ENCODE measurements around the gene HOXC9. TPM values are rescaled to one million over a fixed set of nuclear protein-coding genes. Genes with fewer than 3 reads are reported as not detected.

HOXC9 gene
- total RNA-seq, 4 donors from 2014 or later = 4.4 to 10.5 (median 7.9) TPM

GRCh38 chr12:53964315-53964713 lies 35.6 kb upstream of the HOXC9 start:
- 42 to 63% methylated on average over 2 of the region's 2 CpGs for WGBS, 2 donors
- Histone ChIP-seq H3K4me1 (peaks cover 0 to 39% (median 3%) of the 10 kb centered on the region in 4 donors), H3K27me3 (peaks cover 0 to 100% of the 10 kb centered on the region in 2 donors), H3K9me3 (no peaks in the 10 kb centered on the region), H3K36me3 (no peaks in the 10 kb centered on the region), H3K4me3 (no peak overlapping the region), H3K27ac (peak overlapping the region in 1 of 4 donors; percentile 68)
- TF ChIP-seq, protein P1, sequence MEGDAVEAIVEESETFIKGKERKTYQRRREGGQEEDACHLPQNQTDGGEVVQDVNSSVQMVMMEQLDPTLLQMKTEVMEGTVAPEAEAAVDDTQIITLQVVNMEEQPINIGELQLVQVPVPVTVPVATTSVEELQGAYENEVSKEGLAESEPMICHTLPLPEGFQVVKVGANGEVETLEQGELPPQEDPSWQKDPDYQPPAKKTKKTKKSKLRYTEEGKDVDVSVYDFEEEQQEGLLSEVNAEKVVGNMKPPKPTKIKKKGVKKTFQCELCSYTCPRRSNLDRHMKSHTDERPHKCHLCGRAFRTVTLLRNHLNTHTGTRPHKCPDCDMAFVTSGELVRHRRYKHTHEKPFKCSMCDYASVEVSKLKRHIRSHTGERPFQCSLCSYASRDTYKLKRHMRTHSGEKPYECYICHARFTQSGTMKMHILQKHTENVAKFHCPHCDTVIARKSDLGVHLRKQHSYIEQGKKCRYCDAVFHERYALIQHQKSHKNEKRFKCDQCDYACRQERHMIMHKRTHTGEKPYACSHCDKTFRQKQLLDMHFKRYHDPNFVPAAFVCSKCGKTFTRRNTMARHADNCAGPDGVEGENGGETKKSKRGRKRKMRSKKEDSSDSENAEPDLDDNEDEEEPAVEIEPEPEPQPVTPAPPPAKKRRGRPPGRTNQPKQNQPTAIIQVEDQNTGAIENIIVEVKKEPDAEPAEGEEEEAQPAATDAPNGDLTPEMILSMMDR (IDR thresholded peaks at IDR 0.05) = no peak
- no peak for TF ChIP-seq EP300 (IDR thresholded peaks at IDR 0.05)
- TF ChIP-seq POLR2A (IDR thresholded peaks at IDR 0.05) = no peak
- DNase-seq (ENCODE audit: low spot score in 2 of 2) = no peak

DNA sequence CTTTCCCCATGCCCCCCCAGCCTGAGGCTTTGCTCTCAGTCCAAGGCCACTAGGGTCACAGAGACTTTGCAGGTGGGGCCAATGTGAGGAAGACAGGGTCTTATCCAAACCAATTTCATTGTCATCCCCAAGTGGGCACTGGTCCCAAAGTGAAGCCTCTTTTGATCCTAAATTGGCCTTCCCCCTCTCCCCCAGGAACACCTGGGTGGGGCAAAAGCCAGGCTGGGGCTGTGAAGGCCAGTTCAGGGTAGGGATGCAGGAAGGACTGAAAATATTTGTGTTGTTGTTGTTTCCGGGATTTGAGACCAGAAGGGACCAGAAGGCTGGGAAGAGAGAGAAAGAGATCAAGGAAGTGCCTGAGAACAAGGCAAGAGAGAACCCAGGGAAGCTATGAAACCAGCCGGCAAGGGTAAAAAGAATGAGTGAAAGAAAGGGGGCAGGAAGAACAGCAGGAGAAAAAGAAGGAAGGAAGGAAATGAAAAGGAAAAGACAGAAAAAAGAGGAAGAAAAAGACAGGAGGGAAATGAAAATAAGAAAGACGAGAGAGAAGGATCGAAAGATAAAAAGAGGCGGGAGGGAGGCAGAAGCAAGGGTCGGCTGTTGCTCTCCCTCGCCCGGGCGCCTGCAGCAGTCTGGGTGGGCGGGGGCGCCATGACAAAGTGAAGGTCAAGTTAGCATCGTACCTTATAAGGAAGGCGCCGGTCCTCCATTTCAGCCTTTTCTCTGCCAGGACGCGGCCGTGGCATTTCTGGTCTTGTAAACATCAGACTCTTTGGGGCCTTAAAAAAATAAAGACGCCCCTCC lies 34.5 kb upstream of the HOXC9 start:
- Histone ChIP-seq H3K36me3 (no peaks in the 10 kb centered on the region), H3K27me3 (peaks cover 0 to 100% of the 10 kb centered on the region in 2 donors), H3K4me1 (peaks cover 0 to 39% (median 3%) of the 10 kb centered on the region in 4 donors), H3K9me3 (no peaks in the 10 kb centered on the region), H3K4me3 (peak overlapping the region in 3 of 4 donors; percentile 4 to 44 (median 25)), H3K27ac (peak overlapping the region in 2 of 4 donors; percentile 54 to 68)
- DNase-seq (ENCODE audit: low spot score in 2 of 2) = peak; percentile 15 to 52
- TF ChIP-seq EP300 (IDR thresholded peaks at IDR 0.05) (no peak), POLR2A (IDR thresholded peaks at IDR 0.05) (no peak)
- TF ChIP-seq, protein P1 (IDR thresholded peaks at IDR 0.05) = no peak
- WGBS, 2 donors = 3 to 5% methylated on average over 18 of the region's 18 CpGs

- Histone ChIP-seq H3K27me3 (peaks cover 0 to 100% of the 10 kb centered on the region in 2 donors), H3K27ac (peak overlapping the region in 2 of 4 donors; percentile 54 to 68)
These were observed 33.9 kb upstream of the HOXC9 start for GRCh38 chr12:53966085-53966384.

DNA sequence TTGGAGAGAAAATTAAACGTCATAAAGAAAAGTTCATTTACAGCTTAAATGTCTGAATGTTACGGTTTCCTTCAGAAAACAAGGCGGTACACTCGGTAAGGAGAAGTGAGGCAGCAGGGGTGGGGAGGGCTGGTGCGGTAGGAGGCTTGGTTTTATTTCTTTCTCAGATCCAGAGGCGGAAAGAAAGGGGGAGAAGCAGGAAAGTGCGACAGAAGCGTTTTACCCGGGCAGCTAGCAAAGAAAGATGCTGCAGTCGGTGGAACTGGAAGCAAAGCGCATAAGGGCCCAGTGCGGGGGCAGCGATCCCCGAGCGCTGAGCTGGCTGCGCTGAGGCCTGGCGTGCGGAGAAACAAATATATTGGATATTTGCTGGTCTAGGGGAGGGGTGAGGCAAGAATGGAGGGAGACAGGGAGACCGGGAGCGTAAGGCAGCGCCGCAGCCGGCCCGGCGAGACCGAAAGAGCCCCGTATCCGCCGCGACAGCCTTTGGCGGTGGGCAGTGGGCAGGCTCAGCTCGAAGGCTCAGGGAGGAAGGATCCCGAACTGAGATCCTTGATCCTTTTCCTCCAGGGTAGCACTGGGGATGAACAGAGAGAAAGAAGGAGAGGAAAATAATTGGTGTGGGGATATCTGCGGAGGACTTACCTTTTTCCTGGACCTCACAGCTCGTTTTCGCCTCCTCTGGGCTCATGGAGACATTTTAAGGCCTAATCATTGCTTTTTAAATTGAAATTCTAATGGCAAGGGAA lies 33.4 kb upstream of the HOXC9 start:
- Histone ChIP-seq H3K36me3 (no peaks in the 10 kb centered on the region), H3K27me3 (peaks cover 0 to 100% of the 10 kb centered on the region in 2 donors), H3K4me3 (peak overlapping the region in 3 of 4 donors; percentile 4 to 44 (median 25)), H3K27ac (peak overlapping the region in 2 of 4 donors; percentile 54 to 68), H3K9me3 (no peaks in the 10 kb centered on the region), H3K4me1 (peaks cover 0 to 29% (median 0%) of the 10 kb centered on the region in 4 donors)
- TF ChIP-seq EP300 (IDR thresholded peaks at IDR 0.05) (no peak), POLR2A (IDR thresholded peaks at IDR 0.05) (no peak)
- TF ChIP-seq, protein P1 (IDR thresholded peaks at IDR 0.05) = no peak
- 17 to 40% methylated on average over 36 of the region's 36 CpGs for WGBS, 2 donors
- DNase-seq (ENCODE audit: low spot score in 2 of 2) = no peak

More at GRCh38 chr12:53966085-53966384, 33.9 kb upstream of the HOXC9 start:
- H3K36me3 ChIP-seq = no peaks in the 10 kb centered on the region
- WGBS, 2 donors = 8 to 9% methylated on average over 15 of the region's 15 CpGs
- peak overlapping the region in 3 of 4 donors; percentile 4 to 44 (median 25) for H3K4me3 ChIP-seq
- H3K9me3 ChIP-seq = no peaks in the 10 kb centered on the region
- no peak for DNase-seq (ENCODE audit: low spot score in 2 of 2)
- H3K4me1 ChIP-seq = peaks cover 0 to 34% (median 2%) of the 10 kb centered on the region in 4 donors
- no peak for TF ChIP-seq EP300 (IDR thresholded peaks at IDR 0.05)
- TF ChIP-seq POLR2A (IDR thresholded peaks at IDR 0.05) = no peak
- TF ChIP-seq, protein P1 (IDR thresholded peaks at IDR 0.05) = no peak
